Measurements from ENCODE around the gene ZDHHC18.

- TF ChIP-seq POLR2A (IDR thresholded peaks at IDR 0.05) (peak; percentile 33), CTCF (IDR thresholded peaks at IDR 0.05) (no peak), POLR2AphosphoS5 (IDR thresholded peaks at IDR 0.05) (peak; percentile 95 to 98 (median 97))
Observed at GRCh38 chr1:26900001-26900814, 73.7 kb downstream of the ZDHHC18 start, which contains the start of gene GPATCH3.

All from breast epithelium (tissue), 3 donors.